Gastrocnemius medialis (tissue), 4 donors: ENCODE results near the gene KIF1A. TPM values are rescaled to one million over a fixed set of nuclear protein-coding genes. Genes with fewer than 3 reads are reported as not detected.

Experiments used
- ATAC-seq, 2 donors: fragments of 150-250 bp; one replicate each; pipeline ENCODE4 v1.9.1; 2016
- DNase-seq, 2 donors: peaks; one replicate each; pipeline ENCODE4 v3.0.0-alpha.2; 2019
- H3K27ac ChIP-seq, 4 donors: fragments of 200-600 bp; sonication (generic); 1 replicate in 1 of 4; 2 replicates in 3 of 4; pipeline ENCODE4 v1.5.1; 2016 to 2018; ENCODE audit warnings: mild to moderate bottlenecking in 2 of 4, moderate library complexity in 1 of 4
- H3K27me3 ChIP-seq, 3 donors: fragments of 200-600 bp; sonication (generic) in 2 of 3; 1 replicate in 1 of 3; 2 replicates in 2 of 3; pipeline versions ENCODE4 v1.5.1 to v1.6.0; 2016 to 2019; ENCODE audit warnings: mild to moderate bottlenecking in 1 of 3, moderate library complexity in 1 of 3
- H3K36me3 ChIP-seq, 2 donors: fragments of 200-600 bp; sonication (generic) in 1 of 2; one replicate each; pipeline ENCODE4 v1.5.1; 2017 to 2018
- H3K4me1 ChIP-seq, 2 donors: fragments of 200-600 bp; sonication (generic) in 1 of 2; one replicate each; pipeline ENCODE4 v1.5.1; 2016 to 2017; ENCODE audit warnings: mild to moderate bottlenecking in 2 of 2
- H3K4me3 ChIP-seq, 4 donors: fragments of 200-600 bp; sonication (generic) in 3 of 4; 1 replicate in 1 of 4; 2 replicates in 3 of 4; pipeline ENCODE4 v1.5.1; 2016 to 2019; ENCODE audit warnings: mild to moderate bottlenecking in 2 of 4
- H3K9me3 ChIP-seq, 3 donors: fragments of 200-600 bp; sonication (generic) in 2 of 3; 1 replicate in 1 of 3; 2 replicates in 2 of 3; pipeline ENCODE4 v1.5.1; 2016 to 2019
- POLR2A ChIP-seq, 2 donors: fragments of 450-650 bp; IDR thresholded peaks; one replicate each; pipeline ENCODE4 v1.6.1; 2017; ENCODE audit warnings: antibody characterized with exemption in 2 of 2, mild to moderate bottlenecking in 2 of 2, moderate library complexity in 2 of 2
- in situ Hi-C, 4 donors: fragments of 200-750 bp; cut with MboI; loops; one replicate each; pipeline versions ENCODE4 v1.15.0 to v1.8.0; 2017; ENCODE audit warnings: low sequenced_read_pairs in 4 of 4
- intact Hi-C: fragments of 100-400 bp; cut with DNase I; formaldehyde crosslinking; loops from one replicate; pipeline ENCODE4 v1.15.1; 2023; ENCODE audit warnings: low total_unique reads
- total RNA-seq, 4 donors: library from RNA; depleted of rRNA; stranded (reverse); fragments of >200 nt; gene quantifications; one replicate each; pipeline versions ENCODE4 v1.1.0 to v1.2.3, GENCODE V29; 2016
- TF ChIP-seq, protein P1 (sequence below), 5 experiments: fragments of 450-650 bp in 3 of 5; fragments of 200-600 bp in 2 of 5; sonication (generic) in 2 of 5; IDR thresholded peaks in 4 of 5; conservative IDR thresholded peaks in 1 of 5; 1 replicate in 4 of 5; 2 replicates in 1 of 5; pipeline ENCODE4 v1.5.1; 2016 to 2019; ENCODE audit warnings: antibody characterized with exemption in 5 of 5, mild to moderate bottlenecking in 3 of 5, moderate library complexity in 3 of 5

KIF1A gene
- total RNA-seq, 4 donors from 2014 or later: 0.05 to 0.33 (median 0.09) TPM; not detected in 1

DNA sequence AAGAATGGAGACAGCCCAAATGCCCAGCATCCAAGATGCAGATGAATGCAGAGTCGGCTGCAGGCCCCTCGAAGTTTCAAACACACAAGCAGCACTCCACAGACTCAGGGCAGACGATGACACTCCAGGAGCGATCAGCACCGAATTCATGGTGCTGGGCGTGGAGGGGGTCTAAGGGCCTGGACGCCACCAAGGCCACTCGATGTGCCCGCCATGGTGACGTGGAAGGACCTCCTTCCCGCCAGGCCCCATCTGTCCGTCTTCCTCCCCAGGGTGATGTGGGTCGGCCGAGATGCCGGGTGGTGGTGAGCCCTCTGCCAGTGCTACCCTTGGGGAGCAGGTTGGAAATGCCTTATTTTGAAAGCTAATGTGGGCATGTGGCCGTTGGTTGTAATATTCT lies 9.4 kb downstream of the KIF1A start:
- DNase-seq (no peak), ATAC-seq (no peak)
- H3K36me3 ChIP-seq: no peaks in the 10 kb centered on the region
- no peak overlapping the region for H3K4me3 ChIP-seq
- no peaks in the 10 kb centered on the region for H3K9me3 ChIP-seq
- intact Hi-C loops (no loop called here), in situ Hi-C loops (no loop called here)
- no peak overlapping the region for H3K27ac ChIP-seq
- H3K4me1 ChIP-seq: no peaks in the 10 kb centered on the region
- peaks cover 0 to 5% (median 4%) of the 10 kb centered on the region in 3 donors for H3K27me3 ChIP-seq
- TF ChIP-seq POLR2A (IDR thresholded peaks at IDR 0.05): no peak
- TF ChIP-seq, protein P1, sequence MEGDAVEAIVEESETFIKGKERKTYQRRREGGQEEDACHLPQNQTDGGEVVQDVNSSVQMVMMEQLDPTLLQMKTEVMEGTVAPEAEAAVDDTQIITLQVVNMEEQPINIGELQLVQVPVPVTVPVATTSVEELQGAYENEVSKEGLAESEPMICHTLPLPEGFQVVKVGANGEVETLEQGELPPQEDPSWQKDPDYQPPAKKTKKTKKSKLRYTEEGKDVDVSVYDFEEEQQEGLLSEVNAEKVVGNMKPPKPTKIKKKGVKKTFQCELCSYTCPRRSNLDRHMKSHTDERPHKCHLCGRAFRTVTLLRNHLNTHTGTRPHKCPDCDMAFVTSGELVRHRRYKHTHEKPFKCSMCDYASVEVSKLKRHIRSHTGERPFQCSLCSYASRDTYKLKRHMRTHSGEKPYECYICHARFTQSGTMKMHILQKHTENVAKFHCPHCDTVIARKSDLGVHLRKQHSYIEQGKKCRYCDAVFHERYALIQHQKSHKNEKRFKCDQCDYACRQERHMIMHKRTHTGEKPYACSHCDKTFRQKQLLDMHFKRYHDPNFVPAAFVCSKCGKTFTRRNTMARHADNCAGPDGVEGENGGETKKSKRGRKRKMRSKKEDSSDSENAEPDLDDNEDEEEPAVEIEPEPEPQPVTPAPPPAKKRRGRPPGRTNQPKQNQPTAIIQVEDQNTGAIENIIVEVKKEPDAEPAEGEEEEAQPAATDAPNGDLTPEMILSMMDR (IDR thresholded peaks at IDR 0.05 in 4 of 5, conservative IDR thresholded peaks at IDR 0.05 in 1 of 5): no peak

DNA sequence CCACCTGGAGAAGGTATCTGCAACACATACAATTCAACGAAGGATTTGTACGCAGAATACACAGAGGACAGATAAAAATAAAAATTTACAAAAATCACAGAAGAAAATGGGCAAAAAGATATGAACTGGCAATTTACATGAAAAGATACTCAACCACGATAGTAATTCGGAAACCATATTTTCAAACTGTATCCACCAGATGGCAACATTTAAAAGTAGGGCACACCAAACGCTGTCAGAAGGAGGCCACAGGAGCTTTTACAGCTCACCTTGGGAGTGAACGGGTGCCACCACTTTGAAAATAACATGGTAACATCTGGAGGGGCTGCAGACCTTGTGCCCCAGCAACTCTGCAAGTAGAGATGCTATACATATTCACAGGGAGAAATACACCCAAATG lies 9.8 kb downstream of the KIF1A start:
- Histone ChIP-seq H3K4me1 (no peaks in the 10 kb centered on the region), H3K27me3 (peaks cover 0 to 5% (median 4%) of the 10 kb centered on the region in 3 donors), H3K4me3 (no peak overlapping the region), H3K36me3 (no peaks in the 10 kb centered on the region), H3K9me3 (no peaks in the 10 kb centered on the region), H3K27ac (no peak overlapping the region)
- in situ Hi-C loops (no loop called here), intact Hi-C loops (no loop called here)
- DNase-seq (no peak), ATAC-seq (no peak)
- TF ChIP-seq, protein P1 (IDR thresholded peaks at IDR 0.05 in 4 of 5, conservative IDR thresholded peaks at IDR 0.05 in 1 of 5): no peak
- TF ChIP-seq POLR2A (IDR thresholded peaks at IDR 0.05): no peak

DNA sequence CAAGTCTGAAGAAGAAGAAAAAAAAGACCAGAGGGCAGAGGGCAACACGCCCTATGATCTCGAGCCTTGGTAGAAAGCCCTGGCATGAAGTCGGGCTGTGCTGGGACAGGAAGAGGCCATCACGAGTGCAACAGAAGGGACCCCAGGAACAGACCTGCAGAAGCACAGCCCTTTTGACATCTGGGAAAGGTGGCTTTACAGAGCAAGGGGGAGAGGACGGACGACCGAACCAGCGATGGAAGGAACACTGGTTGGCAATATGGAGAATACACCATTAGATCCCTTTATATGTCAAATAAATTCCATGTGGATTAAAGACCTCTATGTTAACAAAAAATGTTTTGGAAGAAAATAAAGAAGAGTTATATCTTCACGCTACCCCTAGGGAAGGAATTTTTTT lies 10.7 kb downstream of the KIF1A start:
- H3K27me3 ChIP-seq: peaks cover 0 to 5% (median 4%) of the 10 kb centered on the region in 3 donors
- in situ Hi-C loops: no loop called here
- no peaks in the 10 kb centered on the region for H3K9me3 ChIP-seq
- no peak for TF ChIP-seq POLR2A (IDR thresholded peaks at IDR 0.05)
- TF ChIP-seq, protein P1 (IDR thresholded peaks at IDR 0.05 in 4 of 5, conservative IDR thresholded peaks at IDR 0.05 in 1 of 5): no peak
- ATAC-seq: no peak
- H3K36me3 ChIP-seq: no peaks in the 10 kb centered on the region
- intact Hi-C loops: no loop called here
- H3K4me1 ChIP-seq: no peaks in the 10 kb centered on the region
- H3K4me3 ChIP-seq: no peak overlapping the region
- no peak overlapping the region for H3K27ac ChIP-seq
- DNase-seq: no peak

GRCh38 chr2:240806459-240806858 lies 13.6 kb downstream of the KIF1A start:
- Histone ChIP-seq H3K27ac (no peak overlapping the region), H3K4me3 (no peak overlapping the region), H3K4me1 (no peaks in the 10 kb centered on the region), H3K9me3 (no peaks in the 10 kb centered on the region), H3K36me3 (no peaks in the 10 kb centered on the region), H3K27me3 (peaks cover 0 to 10% (median 8%) of the 10 kb centered on the region in 3 donors)
- DNase-seq: no peak
- intact Hi-C loops (no loop called here), in situ Hi-C loops (no loop called here)
- TF ChIP-seq, protein P1 (IDR thresholded peaks at IDR 0.05 in 4 of 5, conservative IDR thresholded peaks at IDR 0.05 in 1 of 5): no peak
- no peak for TF ChIP-seq POLR2A (IDR thresholded peaks at IDR 0.05)
- ATAC-seq: no peak

DNA sequence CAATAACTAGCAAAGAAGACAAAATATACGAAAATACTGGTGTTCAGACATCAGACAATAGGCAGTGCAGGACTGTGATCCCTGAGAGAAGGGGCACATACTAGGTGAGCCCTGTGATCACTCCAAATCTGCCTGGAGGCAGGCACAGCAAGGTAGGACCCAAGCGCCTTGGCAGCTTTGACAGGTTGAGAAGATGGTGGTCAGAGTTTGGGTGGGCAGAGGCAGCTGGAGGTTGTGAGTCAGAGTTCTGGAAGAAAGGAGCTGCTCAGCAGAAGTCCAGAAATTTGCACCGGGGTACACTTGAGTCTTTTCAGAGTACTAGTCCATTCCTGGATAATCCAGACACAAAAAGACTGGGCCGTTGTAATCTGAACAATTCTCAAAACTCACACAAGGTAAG lies 14.0 kb downstream of the KIF1A start:
- peaks cover 0 to 10% (median 8%) of the 10 kb centered on the region in 3 donors for H3K27me3 ChIP-seq
- intact Hi-C loops: no loop called here
- no peak overlapping the region for H3K27ac ChIP-seq
- no peaks in the 10 kb centered on the region for H3K9me3 ChIP-seq
- no peak for TF ChIP-seq POLR2A (IDR thresholded peaks at IDR 0.05)
- TF ChIP-seq, protein P1 (IDR thresholded peaks at IDR 0.05 in 4 of 5, conservative IDR thresholded peaks at IDR 0.05 in 1 of 5): no peak
- DNase-seq (no peak), ATAC-seq (no peak)
- in situ Hi-C loops: no loop called here
- H3K4me3 ChIP-seq: no peak overlapping the region
- no peaks in the 10 kb centered on the region for H3K4me1 ChIP-seq
- H3K36me3 ChIP-seq: no peaks in the 10 kb centered on the region
